ENCODE data around the gene E2F8.

Gene E2F8

GRCh38 chr11:19220903-19221724 is 19.6 kb downstream of the E2F8 start:
- no peak for DNase-seq

DNA sequence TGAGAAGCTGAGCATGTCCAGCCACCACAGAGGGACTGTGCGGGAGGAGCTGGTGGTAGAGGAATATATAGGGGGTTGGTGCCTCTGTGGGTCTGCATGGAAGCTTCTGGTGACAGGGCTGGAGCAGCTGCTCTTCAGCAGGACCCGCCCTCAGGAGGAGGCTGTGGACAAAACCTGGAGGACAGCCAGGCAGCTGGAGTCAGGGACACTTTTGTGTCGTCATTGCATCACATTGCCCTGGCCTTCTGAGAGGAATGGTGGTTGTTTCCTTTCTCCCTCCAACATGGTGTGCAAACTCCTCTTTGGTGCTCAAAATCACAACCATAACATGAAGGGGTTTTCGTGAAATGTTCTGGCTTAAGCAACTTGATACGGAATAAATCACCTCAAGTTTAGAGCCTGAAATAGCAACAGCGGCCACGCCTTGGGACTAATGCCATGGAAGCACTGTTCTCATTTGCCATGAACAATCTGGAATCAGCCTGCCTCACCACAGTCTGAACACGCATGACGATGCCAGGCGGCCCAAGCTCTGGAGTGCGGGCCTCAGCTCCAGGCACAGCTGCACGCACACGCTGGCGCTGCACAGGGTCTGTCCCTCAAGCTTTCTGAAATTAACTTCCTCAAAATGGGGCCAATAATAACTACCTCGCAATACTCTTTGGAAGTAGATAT is 21.8 kb downstream of the E2F8 start:
- DNase-seq, result no peak

- DNase-seq, result no peak
These were observed 22.5 kb downstream of the E2F8 start for GRCh38 chr11:19218216-19218615.

- no peak for DNase-seq
These were observed 23.9 kb downstream of the E2F8 start for GRCh38 chr11:19216709-19217374.

- no peak for DNase-seq
These were observed 24.7 kb downstream of the E2F8 start for GRCh38 chr11:19216021-19216420.

DNA sequence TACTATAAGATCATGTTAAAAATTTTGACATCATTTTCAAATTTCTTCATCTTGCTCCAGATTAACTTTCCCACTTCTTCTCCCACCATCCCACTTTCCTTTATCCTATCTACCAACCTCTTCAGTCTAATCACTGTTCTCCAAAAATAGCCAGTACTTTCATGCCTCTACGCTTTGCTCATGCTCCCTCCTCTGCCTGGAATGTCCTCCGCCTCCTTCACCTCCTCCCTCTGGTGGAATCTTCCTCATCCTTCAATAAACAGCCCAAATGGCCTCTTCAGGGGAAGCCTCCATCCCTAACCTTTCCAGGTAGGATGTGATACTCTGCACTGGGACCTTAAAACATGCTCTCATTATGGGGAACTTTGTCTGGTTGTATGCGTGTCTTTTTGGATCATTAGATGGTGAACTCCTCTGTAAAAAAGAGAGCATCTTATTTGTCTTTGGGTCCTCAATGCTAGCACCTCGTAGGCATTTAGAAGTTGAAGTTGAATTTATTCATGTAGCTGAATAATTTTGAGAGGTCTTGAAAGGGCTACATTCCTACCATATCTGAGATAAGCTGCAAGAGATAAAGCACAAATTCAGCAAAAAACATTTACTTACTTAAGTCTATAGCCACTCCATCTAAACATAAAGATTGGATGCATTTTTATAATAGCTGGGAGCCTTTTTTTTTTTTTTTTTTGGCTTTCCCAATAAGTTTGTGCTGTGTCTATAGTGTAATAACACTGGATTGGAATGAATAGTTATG is 31.0 kb downstream of the E2F8 start:
- DNase-seq, result no peak

DNA sequence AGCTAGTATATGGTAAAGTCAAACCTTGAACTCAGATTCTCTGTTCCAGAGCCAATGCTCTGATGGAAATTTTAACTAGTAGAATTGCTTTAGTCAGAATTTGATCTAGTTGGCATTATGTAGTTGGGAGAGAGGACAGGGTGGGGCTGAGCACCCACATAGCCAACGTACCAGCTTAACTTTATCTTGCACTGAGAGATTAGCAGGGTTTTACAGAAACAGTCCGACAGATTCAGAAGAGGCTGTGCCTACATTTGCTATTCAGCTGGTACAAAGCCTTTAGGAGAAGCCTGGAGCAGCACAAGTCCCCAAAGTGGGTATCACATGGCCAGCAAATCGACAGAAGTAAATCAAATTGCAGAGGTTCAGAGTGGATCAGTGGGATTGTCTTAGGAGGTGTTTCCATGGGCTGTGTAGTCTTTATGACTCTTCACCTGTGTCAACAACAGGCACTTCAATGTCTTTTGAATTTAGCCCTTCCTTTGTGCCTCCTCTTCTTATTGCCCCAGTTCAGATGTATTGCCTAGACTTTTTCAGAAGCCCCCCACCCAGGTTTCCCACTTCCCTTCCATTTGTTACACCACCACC is 31.7 kb downstream of the E2F8 start:
- DNase-seq, result no peak

DNA sequence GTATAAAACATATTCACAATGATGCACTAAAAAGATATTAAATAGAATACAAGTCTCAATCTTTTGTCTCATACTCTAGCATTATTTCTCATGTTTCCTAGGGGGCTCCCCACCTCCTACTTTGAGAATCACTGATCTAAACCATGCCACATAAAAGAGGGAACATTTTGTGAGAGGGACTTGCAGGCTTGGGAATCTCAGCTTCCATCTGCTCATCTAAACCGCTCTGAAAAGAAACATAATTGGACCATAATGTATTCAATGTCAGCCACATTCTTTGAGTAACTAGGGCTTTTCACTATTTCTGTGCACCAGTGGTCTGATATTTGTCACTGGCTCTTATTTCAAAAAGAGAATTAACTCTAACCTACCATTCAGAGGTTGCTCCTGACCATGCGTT is 32.6 kb downstream of the E2F8 start:
- DNase-seq, result no peak

- no peak for DNase-seq
These were observed 35.9 kb downstream of the E2F8 start for GRCh38 chr11:19204836-19205235.

DNA sequence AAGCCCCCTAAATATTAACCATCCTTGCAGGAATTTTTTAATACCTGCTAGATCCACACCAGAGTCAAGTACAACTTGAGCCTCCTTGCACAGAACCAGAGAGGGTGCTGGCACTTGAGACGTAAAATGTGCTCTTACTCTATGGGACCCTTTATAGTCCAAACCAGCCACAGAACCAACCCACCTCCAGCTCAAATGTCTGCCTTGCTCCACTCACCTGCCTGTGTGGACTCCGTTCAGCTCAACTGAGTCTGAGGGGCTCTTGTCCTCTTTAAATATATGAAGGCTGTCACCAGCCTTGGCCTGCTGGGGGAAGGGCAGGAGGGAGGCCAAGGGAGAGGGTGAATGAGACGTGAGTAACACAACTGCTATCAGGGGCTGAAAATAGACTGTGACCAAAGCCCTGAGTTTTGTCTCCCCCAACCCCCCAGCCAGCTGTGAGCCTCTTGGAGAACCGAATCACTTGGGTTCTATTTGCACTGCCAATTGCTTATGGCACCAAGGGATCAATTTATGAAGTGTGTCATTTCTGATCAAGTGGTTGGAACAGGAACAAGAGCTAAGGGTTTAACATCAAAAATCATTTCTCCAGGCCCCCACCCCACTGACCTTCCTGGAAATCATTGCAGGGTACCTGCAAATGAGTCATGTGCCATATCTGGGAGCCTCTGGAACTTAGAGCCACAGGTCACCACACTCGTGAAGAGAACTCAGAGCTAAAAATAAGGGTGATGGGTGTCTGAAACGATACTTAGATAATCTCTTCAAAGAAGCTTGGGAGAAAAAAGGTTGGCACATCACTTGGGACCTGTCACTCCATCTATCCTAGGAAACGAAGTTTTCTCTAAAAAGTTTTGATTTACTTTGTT is 38.8 kb downstream of the E2F8 start, which contains the start of gene CSRP3:
TSS of gene CSRP3 (minus strand) at position 247 of the 869 bp plus-strand sequence. CDS start 9,535 bp downstream, outside the sequence.
- peak; percentile 22 for DNase-seq

DNA sequence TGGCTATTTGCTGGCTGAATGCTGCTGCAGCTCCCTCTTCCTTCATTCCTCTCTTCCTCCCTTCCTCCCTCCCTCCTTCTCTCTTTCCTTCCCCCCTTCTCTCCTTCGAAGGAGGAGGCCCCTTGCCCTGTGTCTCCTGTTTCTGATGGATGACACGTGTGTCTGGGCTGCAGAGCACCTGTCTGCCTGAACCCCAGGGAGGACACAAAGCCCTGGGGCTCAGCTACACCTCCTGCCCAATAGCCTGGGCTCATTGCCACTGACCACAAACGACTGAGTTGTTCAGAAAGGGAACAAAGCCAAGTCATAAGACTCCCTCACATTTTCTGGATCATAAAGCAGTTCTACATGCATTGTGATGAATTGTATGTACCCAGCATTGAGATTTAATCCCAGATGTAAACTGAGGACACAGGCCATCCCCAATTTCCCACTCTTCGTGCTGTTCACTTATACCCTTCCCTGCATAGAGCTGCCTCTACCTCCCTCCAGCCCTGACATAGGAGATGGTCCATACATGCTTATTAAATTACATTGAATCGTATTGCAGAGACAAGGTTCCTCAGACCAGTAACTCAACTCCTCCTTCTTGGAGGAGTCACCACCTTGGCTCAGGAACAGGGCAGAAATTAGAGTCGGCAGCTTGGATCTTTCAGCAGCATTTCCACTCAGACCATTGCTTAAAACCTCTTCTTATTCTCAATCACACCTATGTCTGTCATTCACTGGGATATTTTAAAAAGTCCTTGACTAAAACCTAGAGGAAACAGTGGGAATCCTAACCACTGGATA is 40.1 kb downstream of the E2F8 start:
- peak; percentile 64 for DNase-seq

GRCh38 chr11:19199771-19200170 is 41.0 kb downstream of the E2F8 start:
- no peak for DNase-seq

DNA sequence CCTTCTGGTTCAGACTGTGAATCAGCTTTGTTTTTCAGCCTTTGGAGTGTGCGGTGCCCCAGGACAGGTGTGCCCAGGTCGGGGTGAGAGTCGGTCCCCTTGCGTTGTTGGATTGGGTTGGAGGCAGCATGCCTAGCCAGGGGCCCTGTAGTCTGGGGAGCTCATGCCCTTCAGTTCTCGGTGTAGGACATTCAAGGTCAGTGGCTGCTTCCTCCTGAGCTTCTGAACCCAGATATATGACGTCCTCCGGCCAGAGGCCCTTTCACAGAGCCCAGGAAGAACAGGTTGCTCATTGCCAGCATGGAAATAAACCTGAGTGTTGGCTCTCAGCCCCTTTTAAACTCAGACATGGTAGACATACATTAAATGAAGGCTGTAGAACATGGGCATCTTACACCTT is 41.7 kb downstream of the E2F8 start:
- DNase-seq, result no peak

DNA sequence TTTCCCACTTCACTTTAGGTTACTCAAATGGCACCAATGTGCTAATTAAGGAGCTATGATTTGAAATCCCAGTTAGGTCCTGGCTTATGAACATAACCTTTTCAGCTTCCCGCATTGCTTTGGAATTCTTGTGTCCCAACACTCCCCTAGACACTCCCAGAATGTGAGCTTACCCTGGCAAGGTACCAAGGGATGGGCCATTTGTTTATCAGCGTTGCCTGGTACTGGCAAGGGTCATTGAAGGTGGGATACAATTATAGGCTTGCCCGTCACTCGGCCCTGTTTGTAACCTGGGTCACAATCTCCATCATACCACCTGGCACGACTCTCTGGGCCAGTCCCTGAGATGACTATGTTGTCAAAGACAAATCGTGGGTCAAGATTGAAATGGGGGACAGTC is 44.3 kb downstream of the E2F8 start:
- DNase-seq, result no peak

DNA sequence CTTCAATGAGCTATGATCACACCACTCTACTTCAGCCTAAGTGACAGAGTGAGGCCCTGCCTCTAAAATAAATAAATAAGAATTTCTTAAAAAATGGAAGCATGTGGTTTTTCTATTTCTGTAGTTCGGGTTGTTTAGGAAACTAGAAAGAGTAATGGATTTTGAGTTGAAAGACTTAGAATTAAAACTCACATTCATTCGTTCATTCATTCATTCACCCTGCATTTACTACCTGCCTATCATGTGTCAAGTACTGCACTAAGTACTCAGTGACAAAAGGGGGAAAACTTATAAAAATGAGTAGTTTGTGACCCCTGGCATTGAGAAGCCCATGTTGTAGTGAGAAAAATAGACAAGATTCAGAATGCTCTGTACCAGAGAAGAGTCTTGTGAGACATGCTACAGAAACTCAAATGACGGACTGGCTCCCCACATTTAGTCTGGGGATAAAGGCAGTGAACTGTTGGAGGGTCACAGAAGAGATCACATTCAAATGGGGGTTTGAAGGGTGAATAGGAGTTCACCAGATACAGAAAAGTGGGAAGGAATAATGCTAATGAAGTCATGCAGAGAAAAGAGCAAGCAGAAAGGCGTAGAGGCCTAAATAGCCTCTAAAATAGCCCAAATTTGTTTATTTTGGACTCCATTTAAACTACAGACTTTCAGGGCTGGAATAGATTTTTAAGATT is 46.0 kb downstream of the E2F8 start:
- DNase-seq, result no peak

GRCh38 chr11:19193916-19194315 is 46.8 kb downstream of the E2F8 start:
- no peak for DNase-seq

DNA sequence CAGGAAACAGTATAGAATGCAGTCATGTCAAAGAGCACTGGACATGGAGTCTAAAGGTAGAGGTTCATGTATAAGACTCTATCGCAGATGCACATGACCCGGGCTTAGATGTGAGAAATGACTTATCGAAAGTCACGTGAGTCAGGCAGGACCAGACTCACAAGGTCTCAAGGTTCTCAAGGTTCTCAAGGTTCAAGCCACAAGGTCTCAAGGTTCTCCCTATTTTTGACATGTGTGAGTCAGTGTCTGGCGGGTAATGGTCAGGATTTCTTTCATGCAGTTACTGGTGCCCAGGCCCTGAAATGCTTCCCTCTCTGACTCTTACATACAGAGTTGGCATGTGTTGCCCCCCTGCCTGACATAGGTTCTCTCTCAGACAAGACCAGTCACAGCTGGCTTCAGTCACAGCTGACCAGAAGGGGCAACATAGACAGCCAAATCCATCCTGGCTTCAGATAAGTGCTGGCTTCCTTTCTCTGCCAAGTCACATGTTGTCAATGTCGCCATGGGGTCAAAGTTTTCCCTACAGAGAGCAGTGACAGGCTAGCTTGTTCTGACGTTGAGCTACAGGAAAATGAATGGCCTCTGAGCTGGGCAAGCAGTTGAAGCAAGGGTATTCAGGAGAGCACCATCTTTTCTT is 49.1 kb downstream of the E2F8 start:
- DNase-seq, result no peak

DNA sequence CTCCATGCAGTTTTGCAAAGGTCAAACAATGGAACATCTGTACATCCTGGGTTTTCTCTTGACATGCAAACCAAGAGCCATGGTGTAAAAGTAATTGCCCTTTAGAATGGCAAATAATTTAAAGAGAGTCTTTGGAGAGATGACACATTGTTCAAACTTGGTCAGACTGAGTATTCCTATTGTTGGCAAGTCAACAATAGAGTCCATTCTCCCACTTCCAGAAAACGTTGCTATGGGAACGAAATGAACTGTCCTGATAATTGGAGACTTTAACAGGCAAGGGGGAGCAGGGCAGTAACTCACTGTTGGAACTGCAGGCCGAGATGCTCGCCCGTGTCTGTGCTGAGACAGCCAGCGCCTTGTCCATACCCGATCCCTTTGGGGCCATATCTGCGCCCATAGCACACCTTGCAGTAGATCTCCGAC is 52.9 kb downstream of the E2F8 start:
- no peak for DNase-seq

DNA sequence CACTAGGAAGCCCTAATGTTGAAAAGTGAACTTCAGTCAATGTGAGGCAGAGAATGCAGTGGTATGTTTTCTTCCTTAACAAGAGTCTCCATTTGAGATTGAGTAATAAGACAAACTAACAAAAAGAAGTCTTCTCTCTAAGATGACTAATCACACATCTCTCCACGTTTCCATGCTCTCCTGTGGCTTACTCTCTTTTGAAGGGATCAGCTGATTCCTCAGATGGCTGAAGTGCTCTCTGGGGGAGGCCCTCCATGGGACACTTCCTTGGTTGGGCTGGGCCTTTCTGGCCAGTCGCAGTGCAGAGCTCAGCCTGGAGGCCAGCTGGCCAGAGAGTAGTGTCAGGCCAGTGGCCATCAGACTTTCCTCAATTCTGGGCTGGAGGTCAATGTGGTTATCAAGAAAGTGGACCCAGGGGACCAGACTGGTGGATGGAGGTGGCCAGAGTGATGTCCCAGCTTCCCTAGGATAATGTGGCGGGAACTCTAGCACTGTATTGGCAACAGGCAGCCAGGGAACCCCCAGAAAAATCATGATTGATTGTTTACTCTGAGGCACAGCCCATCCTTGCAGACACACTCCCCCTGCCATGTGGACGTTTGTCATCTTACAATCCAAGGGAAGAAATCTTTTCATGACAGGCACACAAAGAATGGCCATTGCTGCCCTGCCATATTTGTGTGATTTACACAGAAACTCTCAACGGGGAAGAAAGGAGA is 53.5 kb downstream of the E2F8 start:
- DNase-seq, result no peak

All from fibroblast of skin of abdomen (primary cell).